Mesenchymal stem cell (in vitro differentiated cells and primary cell): ENCODE data around the gene COPS9.

Source experiments
- DNase-seq: peaks from one replicate; pipeline ENCODE4 v3.0.0-alpha.2; 2013
- H2AFZ ChIP-seq: one replicate; pipeline ENCODE4 v1.6.1; 2013; ENCODE audit warnings: low read depth, mild to moderate bottlenecking, control low read depth, inconsistent platforms, low read length, moderate library complexity
- H2AK5ac ChIP-seq: 2 replicates; pipeline ENCODE4 v1.6.1; 2013; ENCODE audit warnings: low read length, moderate library complexity, mild to moderate bottlenecking, inconsistent platforms; ENCODE audit not compliant: severe bottlenecking
- H2BK120ac ChIP-seq: one replicate; pipeline ENCODE4 v1.6.1; 2013; ENCODE audit warnings: low read depth, mild to moderate bottlenecking, inconsistent platforms, low read length, moderate library complexity
- H2BK12ac ChIP-seq, 2 experiments: one replicate each; pipeline ENCODE4 v1.6.1; 2013; ENCODE audit warnings: inconsistent platforms in 2 of 2, low read length in 2 of 2, mild to moderate bottlenecking in 2 of 2, moderate library complexity in 2 of 2, control low read depth in 1 of 2
- H2BK15ac ChIP-seq: one replicate; pipeline ENCODE4 v1.6.1; 2013; ENCODE audit warnings: mild to moderate bottlenecking, low read depth, inconsistent platforms; ENCODE audit not compliant: poor library complexity, severe bottlenecking
- H2BK5ac ChIP-seq: 2 replicates; pipeline ENCODE4 v1.6.1; 2013; ENCODE audit warnings: low read depth, mild to moderate bottlenecking, low read length, control low read depth, inconsistent platforms; ENCODE audit not compliant: poor library complexity, severe bottlenecking
- H3K14ac ChIP-seq, 2 experiments: one replicate each; pipeline ENCODE4 v1.6.1; 2013; ENCODE audit warnings: inconsistent platforms in 2 of 2, low read length in 2 of 2, control low read depth in 1 of 2, mild to moderate bottlenecking in 1 of 2, moderate library complexity in 1 of 2
- H3K18ac ChIP-seq, 2 experiments: one replicate each; pipeline ENCODE4 v1.6.1; 2013; ENCODE audit warnings: inconsistent platforms in 2 of 2, low read length in 2 of 2, control low read depth in 1 of 2, low read depth in 1 of 2, mild to moderate bottlenecking in 1 of 2
- H3K23ac ChIP-seq, 2 experiments: one replicate each; pipeline ENCODE4 v1.6.1; 2013; ENCODE audit warnings: inconsistent platforms in 2 of 2, low read length in 2 of 2, mild to moderate bottlenecking in 2 of 2, moderate library complexity in 2 of 2, control low read depth in 1 of 2
- H3K27ac ChIP-seq: 2 replicates; pipeline ENCODE4 v1.5.1; 2013; ENCODE audit warnings: mild to moderate bottlenecking, moderate library complexity, low read length, control low read depth, inconsistent platforms; ENCODE audit not compliant: poor library complexity, severe bottlenecking
- H3K27me3 ChIP-seq, 2 experiments: 2 replicates each; pipeline versions ENCODE4 v1.6.1 to v1.7.0; 2013; ENCODE audit warnings: low read length in 2 of 2, mild to moderate bottlenecking in 2 of 2, moderate library complexity in 2 of 2, control low read depth in 1 of 2, inconsistent platforms in 1 of 2; ENCODE audit not compliant: control insufficient read depth in 1 of 2, insufficient read depth in 1 of 2
- H3K36me3 ChIP-seq, 2 experiments: 2 replicates each; pipeline versions ENCODE4 v1.6.1 to v1.7.0; 2013; ENCODE audit warnings: low read length in 2 of 2, control low read depth in 1 of 2, inconsistent platforms in 1 of 2, low read depth in 1 of 2, mild to moderate bottlenecking in 1 of 2; ENCODE audit not compliant: insufficient read depth in 2 of 2, control insufficient read depth in 1 of 2
- H3K4ac ChIP-seq, 2 experiments: one replicate each; pipeline ENCODE4 v1.6.1; 2013; ENCODE audit warnings: inconsistent platforms in 2 of 2, low read length in 2 of 2, mild to moderate bottlenecking in 2 of 2, moderate library complexity in 2 of 2, control low read depth in 1 of 2, low read depth in 1 of 2
- H3K4me1 ChIP-seq: 2 replicates; pipeline ENCODE4 v1.6.1; 2013; ENCODE audit warnings: low read depth, low read length, control low read depth; ENCODE audit not compliant: control insufficient read depth, insufficient read depth
- H3K4me2 ChIP-seq: 2 replicates; pipeline ENCODE4 v1.6.1; 2013; ENCODE audit warnings: low read length, mild to moderate bottlenecking, inconsistent platforms; ENCODE audit not compliant: poor library complexity, severe bottlenecking
- H3K4me3 ChIP-seq, 2 experiments: 2 replicates each; pipeline versions ENCODE4 v1.5.1 to v1.7.0; 2013; ENCODE audit warnings: low read length in 2 of 2, mild to moderate bottlenecking in 2 of 2, control low read depth in 1 of 2, low read depth in 1 of 2; ENCODE audit not compliant: insufficient read depth in 1 of 2
- H3K79me1 ChIP-seq: replicated peaks from 2 replicates; pipeline ENCODE4 v1.6.1; 2013; ENCODE audit warnings: mild to moderate bottlenecking, control low read depth, low read length, inconsistent platforms; ENCODE audit not compliant: poor library complexity, severe bottlenecking
- H3K9ac ChIP-seq: 2 replicates; pipeline ENCODE4 v1.7.0; 2013; ENCODE audit warnings: mild to moderate bottlenecking, low read length, moderate library complexity
- H3K9me3 ChIP-seq: 2 replicates; pipeline ENCODE4 v1.7.0; 2013; ENCODE audit warnings: mild to moderate bottlenecking, low read length; ENCODE audit not compliant: control insufficient read depth
- H4K8ac ChIP-seq: one replicate; pipeline ENCODE4 v1.6.1; 2013; ENCODE audit warnings: inconsistent platforms, mild to moderate bottlenecking, low read length, moderate library complexity
- H4K91ac ChIP-seq: one replicate; pipeline ENCODE4 v1.6.1; 2013; ENCODE audit warnings: mild to moderate bottlenecking, low read length, inconsistent platforms
- WGBS: methylation state at CpG from one replicate; pipeline ENCODE4 v1.1.7; 2013; ENCODE audit warnings: mixed read lengths; 5-methylcytosine and 5-hydroxymethylcytosine counted together

COPS9 gene

DNA sequence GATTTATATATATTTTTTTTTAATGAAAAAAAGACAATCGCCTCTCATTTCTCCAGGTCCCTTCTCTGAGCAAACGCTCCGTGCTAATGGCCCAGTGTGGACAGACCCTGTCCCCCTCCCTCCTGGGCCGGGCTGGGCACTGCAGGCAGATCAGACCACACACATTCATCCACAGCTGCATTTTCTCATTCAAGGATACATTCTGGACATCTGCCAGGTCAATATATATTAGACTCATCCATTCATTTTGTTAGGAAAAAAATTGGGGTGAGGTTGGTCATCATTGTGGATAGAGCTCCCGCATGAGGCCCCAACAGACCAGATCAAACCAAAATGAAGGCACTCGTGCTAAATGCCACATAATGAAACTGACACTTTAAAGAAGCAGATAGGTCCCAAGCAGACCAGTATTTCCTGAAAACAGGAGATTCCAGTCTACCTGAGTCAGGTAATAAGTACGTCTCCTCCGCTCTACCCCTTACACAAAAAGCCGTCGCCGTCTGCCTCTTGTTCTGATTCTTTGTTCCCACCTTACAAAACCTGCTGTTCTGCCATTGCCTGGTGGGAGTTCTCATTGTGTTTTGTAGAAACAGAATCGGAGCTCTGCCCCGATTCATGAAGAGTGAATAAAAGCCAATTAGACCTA is 19.8 kb upstream of the COPS9 start:
- no peaks in the 10 kb centered on the region for H3K4me1 ChIP-seq
- H3K79me1 ChIP-seq: no peaks in the 10 kb centered on the region

DNA sequence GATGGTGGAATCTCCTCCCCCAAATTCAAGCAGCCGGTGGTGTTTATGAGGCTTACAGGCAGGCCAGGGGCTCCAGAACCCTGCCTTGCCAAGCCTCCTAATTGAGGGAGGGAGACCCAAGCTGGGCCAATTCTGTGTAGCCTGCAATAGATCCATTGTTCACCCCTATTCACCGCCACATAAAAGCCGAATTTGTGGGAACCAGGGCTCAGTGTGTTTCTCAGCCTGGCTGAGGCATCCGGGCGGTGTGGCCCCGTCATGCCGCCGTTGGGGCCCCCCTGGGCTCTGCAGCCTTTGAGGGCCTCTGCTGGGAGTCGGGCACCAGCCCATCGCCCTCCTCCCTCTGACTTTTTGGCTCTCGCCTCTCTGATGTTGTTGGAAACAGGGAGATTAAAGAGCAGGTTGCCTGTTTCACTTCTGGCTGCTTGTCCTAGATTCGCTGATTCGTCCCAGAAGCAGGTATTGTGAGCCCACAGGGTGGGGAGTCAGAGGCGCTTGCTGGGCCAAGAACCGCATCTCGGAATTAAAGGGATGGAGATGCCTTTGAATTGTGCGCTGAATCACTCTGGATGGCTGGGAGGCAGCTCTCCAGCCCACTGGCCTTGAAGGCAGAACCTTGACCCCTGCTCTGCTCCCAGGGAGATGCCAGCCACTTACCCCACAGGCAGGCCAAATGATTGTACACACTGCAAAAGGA is 19.1 kb upstream of the COPS9 start:
- Histone ChIP-seq H3K27ac (no peak overlapping the region), H3K4me2 (no peak overlapping the region), H3K18ac (no peak overlapping the region), H3K9ac (no peak overlapping the region), H3K27me3 (peaks cover 11 to 71% of the 10 kb centered on the region in 2 experiments), H3K79me1 (no peaks in the 10 kb centered on the region), H3K4me3 (no peak overlapping the region), H3K4me1 (no peaks in the 10 kb centered on the region), H3K4ac (no peak overlapping the region), H3K14ac (no peak overlapping the region), H2BK12ac (no peak overlapping the region), H2BK15ac (no peak overlapping the region), H2AK5ac (no peak overlapping the region), H2BK120ac (no peak overlapping the region), H3K23ac (no peak overlapping the region), H3K9me3 (peaks cover 12% of the 10 kb centered on the region), H4K91ac (no peak overlapping the region), H3K36me3 (no peaks in the 10 kb centered on the region), H2AFZ (no peak overlapping the region), H4K8ac (no peak overlapping the region), H2BK5ac (no peak overlapping the region)
- 84% methylated on average over 17 of the region's 17 CpGs for WGBS
- no peak for DNase-seq

More for the DNA sequence above, 19.8 kb upstream of the COPS9 start:
- H2BK120ac ChIP-seq: no peak overlapping the region
- H2BK5ac ChIP-seq: no peak overlapping the region
- no peak overlapping the region for H4K8ac ChIP-seq
- no peak overlapping the region for H3K14ac ChIP-seq
- H3K23ac ChIP-seq: no peak overlapping the region
- WGBS: 87% methylated on average over 10 of the region's 13 CpGs
- H2BK12ac ChIP-seq: no peak overlapping the region
- H2AFZ ChIP-seq: no peak overlapping the region
- DNase-seq: no peak
- H3K27ac ChIP-seq: no peak overlapping the region
- no peaks in the 10 kb centered on the region for H3K36me3 ChIP-seq
- H2BK15ac ChIP-seq: no peak overlapping the region
- peaks cover 12% of the 10 kb centered on the region for H3K9me3 ChIP-seq
- H3K27me3 ChIP-seq: peaks cover 11 to 70% of the 10 kb centered on the region in 2 experiments
- H3K4me2 ChIP-seq: no peak overlapping the region
- H2AK5ac ChIP-seq: no peak overlapping the region
- H3K9ac ChIP-seq: no peak overlapping the region
- H3K4ac ChIP-seq: no peak overlapping the region
- H4K91ac ChIP-seq: no peak overlapping the region
- H3K4me3 ChIP-seq: no peak overlapping the region
- no peak overlapping the region for H3K18ac ChIP-seq

DNA sequence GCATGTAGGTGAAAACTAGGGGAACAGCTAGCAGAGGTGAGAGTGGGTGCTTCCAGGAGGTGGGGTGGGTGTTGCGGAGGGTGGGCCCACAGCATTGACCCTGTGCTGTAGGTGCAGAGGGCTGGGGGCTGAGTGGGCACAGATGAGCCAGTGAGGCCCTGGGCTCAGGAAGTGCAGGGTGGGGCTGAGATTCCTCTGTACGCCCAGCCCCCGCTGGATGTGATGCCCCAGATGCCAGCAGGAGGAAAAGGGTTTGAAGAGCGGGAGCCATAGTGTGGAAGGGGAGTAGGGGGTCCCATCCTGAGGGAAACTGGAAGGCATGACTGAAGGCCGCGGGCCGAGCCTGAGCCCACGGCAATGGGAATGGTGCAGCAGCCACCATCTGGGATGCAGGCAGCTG is 18.5 kb upstream of the COPS9 start:
- no peak overlapping the region for H3K18ac ChIP-seq
- H2AFZ ChIP-seq: no peak overlapping the region
- no peak overlapping the region for H2BK120ac ChIP-seq
- peaks cover 12% of the 10 kb centered on the region for H3K9me3 ChIP-seq
- H3K4me1 ChIP-seq: no peaks in the 10 kb centered on the region
- no peak overlapping the region for H4K91ac ChIP-seq
- no peak overlapping the region for H4K8ac ChIP-seq
- H2BK12ac ChIP-seq: no peak overlapping the region
- DNase-seq: no peak
- H2BK5ac ChIP-seq: no peak overlapping the region
- no peaks in the 10 kb centered on the region for H3K79me1 ChIP-seq
- no peaks in the 10 kb centered on the region for H3K36me3 ChIP-seq
- no peak overlapping the region for H3K4me3 ChIP-seq
- no peak overlapping the region for H2BK15ac ChIP-seq
- H3K4me2 ChIP-seq: no peak overlapping the region
- no peak overlapping the region for H2AK5ac ChIP-seq
- H3K4ac ChIP-seq: no peak overlapping the region
- peaks cover 11 to 74% of the 10 kb centered on the region in 2 experiments for H3K27me3 ChIP-seq
- no peak overlapping the region for H3K27ac ChIP-seq
- H3K23ac ChIP-seq: no peak overlapping the region
- 86% methylated on average over 8 of the region's 8 CpGs for WGBS
- no peak overlapping the region for H3K9ac ChIP-seq
- no peak overlapping the region for H3K14ac ChIP-seq

DNA sequence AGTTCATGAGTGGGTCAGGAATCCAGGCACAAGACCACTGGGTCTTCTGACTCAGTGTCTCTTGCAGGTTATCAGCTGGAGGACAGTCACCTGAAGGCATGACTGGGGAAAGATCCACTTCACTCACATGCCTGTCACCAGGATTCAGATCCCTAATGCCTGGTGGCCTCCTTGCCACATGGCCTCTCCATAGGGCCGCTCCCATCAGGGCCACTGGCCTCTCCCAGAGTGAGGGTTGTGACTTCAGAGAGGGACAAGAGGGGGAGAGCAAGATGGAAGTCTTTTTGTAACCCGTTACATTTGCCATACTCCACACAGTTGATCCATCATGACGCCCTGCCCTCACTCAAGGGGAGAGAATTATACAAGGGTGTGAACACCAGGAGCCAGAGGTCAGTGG is 17.3 kb upstream of the COPS9 start:
- Histone ChIP-seq H3K36me3 (no peaks in the 10 kb centered on the region), H4K8ac (no peak overlapping the region), H3K9ac (no peak overlapping the region), H3K4me1 (no peaks in the 10 kb centered on the region), H3K4ac (no peak overlapping the region), H3K4me2 (no peak overlapping the region), H3K79me1 (no peaks in the 10 kb centered on the region), H2AFZ (no peak overlapping the region), H3K18ac (no peak overlapping the region), H4K91ac (no peak overlapping the region), H3K4me3 (no peak overlapping the region), H3K27ac (no peak overlapping the region), H2BK120ac (no peak overlapping the region), H3K14ac (no peak overlapping the region), H2BK15ac (no peak overlapping the region), H3K27me3 (peaks cover 11 to 86% of the 10 kb centered on the region in 2 experiments), H2BK12ac (no peak overlapping the region), H2AK5ac (no peak overlapping the region), H3K23ac (no peak overlapping the region), H2BK5ac (no peak overlapping the region), H3K9me3 (peaks cover 12% of the 10 kb centered on the region)
- WGBS: 38% methylated on average over 1 of the region's 3 CpGs
- no peak for DNase-seq
